ENCODE measurements around the gene SGSH.

- TF ChIP-seq PATZ1 (CRISPR knock-in tag; IDR thresholded peaks at IDR 0.05; ENCODE audit: borderline replicate concordance) (no peak), CSDC2 (CRISPR knock-in tag; IDR thresholded peaks at IDR 0.05) (no peak), ZNF8 (CRISPR knock-in tag; IDR thresholded peaks at IDR 0.05) (no peak), RARB (CRISPR knock-in tag; IDR thresholded peaks at IDR 0.05) (no peak), ZFP30 (CRISPR knock-in tag; IDR thresholded peaks at IDR 0.05) (no peak), ESRRG (CRISPR knock-in tag; IDR thresholded peaks at IDR 0.05) (no peak), CSRNP3 (CRISPR knock-in tag; IDR thresholded peaks at IDR 0.05) (no peak), SNAI2 (CRISPR knock-in tag; IDR thresholded peaks at IDR 0.05) (no peak), TCF4 (CRISPR knock-in tag; IDR thresholded peaks at IDR 0.05; ENCODE audit: borderline replicate concordance) (no peak), ARNTL (CRISPR knock-in tag; IDR thresholded peaks at IDR 0.05; ENCODE audit: borderline replicate concordance, low read depth) (no peak)
- TF ChIP-seq, protein P1, sequence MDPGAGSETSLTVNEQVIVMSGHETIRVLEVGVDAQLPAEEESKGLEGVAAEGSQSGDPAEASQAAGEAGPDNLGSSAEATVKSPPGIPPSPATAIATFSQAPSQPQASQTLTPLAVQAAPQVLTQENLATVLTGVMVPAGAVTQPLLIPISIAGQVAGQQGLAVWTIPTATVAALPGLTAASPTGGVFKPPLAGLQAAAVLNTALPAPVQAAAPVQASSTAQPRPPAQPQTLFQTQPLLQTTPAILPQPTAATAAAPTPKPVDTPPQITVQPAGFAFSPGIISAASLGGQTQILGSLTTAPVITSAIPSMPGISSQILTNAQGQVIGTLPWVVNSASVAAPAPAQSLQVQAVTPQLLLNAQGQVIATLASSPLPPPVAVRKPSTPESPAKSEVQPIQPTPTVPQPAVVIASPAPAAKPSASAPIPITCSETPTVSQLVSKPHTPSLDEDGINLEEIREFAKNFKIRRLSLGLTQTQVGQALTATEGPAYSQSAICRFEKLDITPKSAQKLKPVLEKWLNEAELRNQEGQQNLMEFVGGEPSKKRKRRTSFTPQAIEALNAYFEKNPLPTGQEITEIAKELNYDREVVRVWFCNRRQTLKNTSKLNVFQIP (CRISPR knock-in tag; IDR thresholded peaks at IDR 0.05; ENCODE audit: borderline replicate concordance, low read depth): no peak
- TF ChIP-seq, protein P2, sequence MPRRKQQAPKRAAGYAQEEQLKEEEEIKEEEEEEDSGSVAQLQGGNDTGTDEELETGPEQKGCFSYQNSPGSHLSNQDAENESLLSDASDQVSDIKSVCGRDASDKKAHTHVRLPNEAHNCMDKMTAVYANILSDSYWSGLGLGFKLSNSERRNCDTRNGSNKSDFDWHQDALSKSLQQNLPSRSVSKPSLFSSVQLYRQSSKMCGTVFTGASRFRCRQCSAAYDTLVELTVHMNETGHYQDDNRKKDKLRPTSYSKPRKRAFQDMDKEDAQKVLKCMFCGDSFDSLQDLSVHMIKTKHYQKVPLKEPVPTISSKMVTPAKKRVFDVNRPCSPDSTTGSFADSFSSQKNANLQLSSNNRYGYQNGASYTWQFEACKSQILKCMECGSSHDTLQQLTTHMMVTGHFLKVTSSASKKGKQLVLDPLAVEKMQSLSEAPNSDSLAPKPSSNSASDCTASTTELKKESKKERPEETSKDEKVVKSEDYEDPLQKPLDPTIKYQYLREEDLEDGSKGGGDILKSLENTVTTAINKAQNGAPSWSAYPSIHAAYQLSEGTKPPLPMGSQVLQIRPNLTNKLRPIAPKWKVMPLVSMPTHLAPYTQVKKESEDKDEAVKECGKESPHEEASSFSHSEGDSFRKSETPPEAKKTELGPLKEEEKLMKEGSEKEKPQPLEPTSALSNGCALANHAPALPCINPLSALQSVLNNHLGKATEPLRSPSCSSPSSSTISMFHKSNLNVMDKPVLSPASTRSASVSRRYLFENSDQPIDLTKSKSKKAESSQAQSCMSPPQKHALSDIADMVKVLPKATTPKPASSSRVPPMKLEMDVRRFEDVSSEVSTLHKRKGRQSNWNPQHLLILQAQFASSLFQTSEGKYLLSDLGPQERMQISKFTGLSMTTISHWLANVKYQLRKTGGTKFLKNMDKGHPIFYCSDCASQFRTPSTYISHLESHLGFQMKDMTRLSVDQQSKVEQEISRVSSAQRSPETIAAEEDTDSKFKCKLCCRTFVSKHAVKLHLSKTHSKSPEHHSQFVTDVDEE (CRISPR knock-in tag; IDR thresholded peaks at IDR 0.05): no peak
Measured at GRCh38 chr17:80269405-80269807, 49.3 kb upstream of the SGSH start.

Measured in SK-N-SH treated with all-trans-retinoic acid at 6 μM for 48 hours (cell line).